ENCODE results near the gene ATF7IP2.
"Not testable (repeated sequence)": the region's sequence is repeated elsewhere in the genome, so short reads cannot be mapped to it uniquely, and the experiment has no call there.

Gene ATF7IP2

GRCh38 chr16:10373556-10373955 lies 12.3 kb upstream of the ATF7IP2 start:
- no peak for DNase-seq (ENCODE audit: low read depth in 3 of 3, low spot score in 1 of 3)

- DNase-seq (ENCODE audit: low read depth in 3 of 3, low spot score in 1 of 3): no peak
Measured at GRCh38 chr16:10376229-10376628, 9.6 kb upstream of the ATF7IP2 start.

GRCh38 chr16:10383626-10384025 lies 2.2 kb upstream of the ATF7IP2 start:
- DNase-seq (ENCODE audit: low read depth in 3 of 3, low spot score in 1 of 3): no peak

GRCh38 chr16:10386517-10387100 lies 748 bp downstream of the ATF7IP2 start:
- no peak for DNase-seq (ENCODE audit: low read depth in 3 of 3, low spot score in 1 of 3)

- no peak for DNase-seq (ENCODE audit: low read depth in 3 of 3, low spot score in 1 of 3)
Measured at GRCh38 chr16:10387188-10387617, 1.3 kb downstream of the ATF7IP2 start.

- no peak for DNase-seq (ENCODE audit: low read depth in 3 of 3, low spot score in 1 of 3)
Measured at GRCh38 chr16:10388988-10389387, 3.1 kb downstream of the ATF7IP2 start.

GRCh38 chr16:10390330-10390729 lies 4.5 kb downstream of the ATF7IP2 start:
- DNase-seq (ENCODE audit: low read depth in 3 of 3, low spot score in 1 of 3): no peak

- no peak for DNase-seq (ENCODE audit: low read depth in 3 of 3, low spot score in 1 of 3)
Measured at GRCh38 chr16:10390867-10391266, 5.0 kb downstream of the ATF7IP2 start.

GRCh38 chr16:10391339-10391738 lies 5.5 kb downstream of the ATF7IP2 start:
- DNase-seq (ENCODE audit: low read depth in 3 of 3, low spot score in 1 of 3): no peak

GRCh38 chr16:10402975-10403374 lies 17.1 kb downstream of the ATF7IP2 start:
- DNase-seq (ENCODE audit: low read depth in 3 of 3, low spot score in 1 of 3): no peak

- no peak for DNase-seq (ENCODE audit: low read depth in 3 of 3, low spot score in 1 of 3)
Measured at GRCh38 chr16:10405386-10405939, 19.6 kb downstream of the ATF7IP2 start.

- no peak for DNase-seq (ENCODE audit: low read depth in 3 of 3, low spot score in 1 of 3)
Measured at GRCh38 chr16:10408824-10409381, 23.0 kb downstream of the ATF7IP2 start.

GRCh38 chr16:10409713-10410112 lies 23.9 kb downstream of the ATF7IP2 start:
- DNase-seq (ENCODE audit: low read depth in 3 of 3, low spot score in 1 of 3): not testable (repeated sequence)

GRCh38 chr16:10410469-10410868 lies 24.6 kb downstream of the ATF7IP2 start:
- DNase-seq (ENCODE audit: low read depth in 3 of 3, low spot score in 1 of 3): no peak

- no peak for DNase-seq (ENCODE audit: low read depth in 3 of 3, low spot score in 1 of 3)
Measured at GRCh38 chr16:10412935-10413601, 27.2 kb downstream of the ATF7IP2 start.

GRCh38 chr16:10418204-10418603 lies 32.3 kb downstream of the ATF7IP2 start:
- DNase-seq (ENCODE audit: low read depth in 3 of 3, low spot score in 1 of 3): not testable (repeated sequence)

GRCh38 chr16:10419701-10420100 lies 33.8 kb downstream of the ATF7IP2 start:
- no peak for DNase-seq (ENCODE audit: low read depth in 3 of 3, low spot score in 1 of 3)

- no peak for DNase-seq (ENCODE audit: low read depth in 3 of 3, low spot score in 1 of 3)
Measured at GRCh38 chr16:10421596-10421995, 35.7 kb downstream of the ATF7IP2 start.

- no peak for DNase-seq (ENCODE audit: low read depth in 3 of 3, low spot score in 1 of 3)
Measured at GRCh38 chr16:10428433-10429168, 42.7 kb downstream of the ATF7IP2 start.

- DNase-seq (ENCODE audit: low read depth in 3 of 3, low spot score in 1 of 3): not testable (repeated sequence)
Measured at GRCh38 chr16:10429299-10429969, 43.6 kb downstream of the ATF7IP2 start.

GRCh38 chr16:10441726-10442125 lies 55.9 kb downstream of the ATF7IP2 start:
- no peak for DNase-seq (ENCODE audit: low read depth in 3 of 3, low spot score in 1 of 3)
